Measurements from ENCODE around the gene JAKMIP3. TPM values are rescaled to one million over a fixed set of nuclear protein-coding genes. Genes with fewer than 3 reads are reported as not detected.

The JAKMIP3 gene
- total RNA-seq, 1 donor from 2014 or later = 0.09 TPM

- no peak for DNase-seq
- CTCF ChIA-PET = no interaction called here
- peaks cover 5% of the 10 kb centered on the region for H3K9me3 Mint-ChIP-seq
- no peak overlapping the region for H3K4me3 Mint-ChIP-seq
- no peak for ATAC-seq (ENCODE audit: low read depth)
- POLR2A ChIA-PET = no interaction called here
- H3K4me1 Mint-ChIP-seq = peaks cover 4% of the 10 kb centered on the region
- TF ChIP-seq CTCF (IDR thresholded peaks at IDR 0.05) = no peak
- H3K36me3 Mint-ChIP-seq (ENCODE audit: low read depth) = no peaks in the 10 kb centered on the region
- peaks cover 14% of the 10 kb centered on the region for H3K27me3 Mint-ChIP-seq
- H3K27ac Mint-ChIP-seq = no peak overlapping the region
- intact Hi-C loops (cut with micrococcal nuclease) = no loop called here
Observed at GRCh38 chr10:132068431-132069121, 2.8 kb downstream of the JAKMIP3 start.

DNA sequence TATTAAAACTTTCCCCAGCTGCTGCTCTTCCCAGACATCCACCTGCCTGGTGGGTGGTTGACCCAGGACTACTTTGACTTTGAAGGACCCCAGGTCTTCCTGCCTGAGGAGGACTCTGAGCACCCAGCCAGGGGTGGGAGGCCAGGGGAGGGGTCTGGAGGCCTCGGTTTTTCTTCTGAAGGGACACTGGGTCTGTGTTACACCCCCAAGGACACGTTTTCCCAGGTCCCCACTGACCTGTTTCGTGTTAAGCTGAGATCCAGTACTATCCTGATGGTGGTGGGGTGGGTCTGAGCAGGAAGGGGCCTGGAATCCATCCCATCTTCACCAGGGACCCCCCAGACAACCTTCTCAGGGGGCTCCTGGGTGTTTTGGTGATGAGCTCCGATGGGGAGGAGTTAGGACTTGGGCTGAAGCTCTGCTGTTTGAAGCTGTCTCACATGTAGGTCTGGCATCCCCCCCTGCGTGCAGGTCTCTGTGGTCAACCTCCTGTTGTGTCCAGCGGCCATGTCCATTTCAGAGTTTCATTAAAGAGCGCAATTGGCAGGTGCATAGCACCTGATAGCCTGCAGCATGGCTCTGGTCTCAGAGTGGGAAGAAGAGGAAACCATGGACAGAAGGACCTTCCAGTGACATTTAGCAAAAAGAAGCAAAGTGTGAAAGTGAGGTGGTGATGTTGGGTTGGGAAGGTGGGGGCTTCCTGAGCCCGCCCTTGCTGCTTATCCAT lies 3.5 kb downstream of the JAKMIP3 start:
- H3K4me3 Mint-ChIP-seq = no peak overlapping the region
- no peak for DNase-seq
- POLR2A ChIA-PET = no interaction called here
- CTCF ChIA-PET = no interaction called here
- peaks cover 6% of the 10 kb centered on the region for H3K9me3 Mint-ChIP-seq
- peaks cover 14% of the 10 kb centered on the region for H3K27me3 Mint-ChIP-seq
- intact Hi-C loops (cut with micrococcal nuclease) = no loop called here
- no peak for ATAC-seq (ENCODE audit: low read depth)
- no peaks in the 10 kb centered on the region for H3K36me3 Mint-ChIP-seq (ENCODE audit: low read depth)
- peaks cover 4% of the 10 kb centered on the region for H3K4me1 Mint-ChIP-seq
- H3K27ac Mint-ChIP-seq = no peak overlapping the region
- TF ChIP-seq CTCF (IDR thresholded peaks at IDR 0.05) = no peak

- no peak overlapping the region for H3K4me3 Mint-ChIP-seq
- H3K4me1 Mint-ChIP-seq = peaks cover 4% of the 10 kb centered on the region
- ChIA-PET CTCF (no interaction called here), POLR2A (interaction anchor here (0.5 kb wide), 1 partner anchor 31 kb away, joined by 4 read pairs; no protein-coding TSS in a partner anchor)
- H3K27me3 Mint-ChIP-seq = peaks cover 10% of the 10 kb centered on the region
- peaks cover 9% of the 10 kb centered on the region for H3K9me3 Mint-ChIP-seq
- intact Hi-C loops (cut with micrococcal nuclease) = no loop called here
- TF ChIP-seq CTCF (IDR thresholded peaks at IDR 0.05) = no peak
- no peak for ATAC-seq (ENCODE audit: low read depth)
- H3K27ac Mint-ChIP-seq = no peak overlapping the region
- no peaks in the 10 kb centered on the region for H3K36me3 Mint-ChIP-seq (ENCODE audit: low read depth)
- DNase-seq = no peak
Observed at GRCh38 chr10:132069849-132070182, 4.1 kb downstream of the JAKMIP3 start.

DNA sequence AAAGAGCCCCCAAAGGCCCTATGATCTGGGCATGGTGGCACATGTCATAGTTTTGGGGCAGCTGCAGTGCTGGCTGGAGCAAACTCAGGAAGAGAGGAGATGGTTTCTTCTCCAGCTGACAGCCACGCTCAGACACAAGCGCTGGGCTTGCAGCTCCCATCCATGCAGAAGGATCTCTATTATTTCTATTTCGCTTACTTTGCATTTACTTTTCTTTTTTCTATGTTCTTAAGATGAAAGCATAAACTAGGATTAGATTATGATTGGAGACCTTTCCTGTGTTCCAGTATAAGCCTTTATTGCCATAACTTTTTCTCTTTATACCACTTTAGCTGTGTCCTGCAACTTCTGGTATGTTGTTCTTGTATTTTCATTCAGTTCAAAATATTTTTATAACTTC lies 5.0 kb downstream of the JAKMIP3 start:
- Mint-ChIP-seq H3K27ac (no peak overlapping the region), H3K4me3 (no peak overlapping the region), H3K36me3 (ENCODE audit: low read depth) (no peaks in the 10 kb centered on the region), H3K4me1 (peaks cover 4% of the 10 kb centered on the region), H3K9me3 (peaks cover 9% of the 10 kb centered on the region), H3K27me3 (peaks cover 10% of the 10 kb centered on the region)
- ChIA-PET CTCF (no interaction called here), POLR2A (no interaction called here)
- TF ChIP-seq CTCF (IDR thresholded peaks at IDR 0.05) = no peak
- DNase-seq = no peak
- ATAC-seq (ENCODE audit: low read depth) = no peak
- intact Hi-C loops (cut with micrococcal nuclease) = no loop called here

GRCh38 chr10:132071667-132072066 lies 5.9 kb downstream of the JAKMIP3 start:
- DNase-seq (no peak), ATAC-seq (ENCODE audit: low read depth) (no peak)
- POLR2A ChIA-PET = no interaction called here
- H3K36me3 Mint-ChIP-seq (ENCODE audit: low read depth) = no peaks in the 10 kb centered on the region
- CTCF ChIA-PET = no interaction called here
- no peak for TF ChIP-seq CTCF (IDR thresholded peaks at IDR 0.05)
- H3K4me3 Mint-ChIP-seq = no peak overlapping the region
- peaks cover 9% of the 10 kb centered on the region for H3K9me3 Mint-ChIP-seq
- peaks cover 6% of the 10 kb centered on the region for H3K27me3 Mint-ChIP-seq
- no peak overlapping the region for H3K27ac Mint-ChIP-seq
- intact Hi-C loops (cut with micrococcal nuclease) = no loop called here
- no peaks in the 10 kb centered on the region for H3K4me1 Mint-ChIP-seq

All from activated B cell treated with CpG ODN at 0.5 μM for 24 hours (primary cell).